CD4-positive, alpha-beta T cell treated with Interleukin-21 for 1 hour (primary cell): Measurements from ENCODE around the gene SLIT1.

ENCODE experiments used
- DNase-seq: peaks from one replicate; pipeline ENCODE4 v3.0.0-alpha.2; 2020

The SLIT1 gene

GRCh38 chr10:97017474-97017903 is 168.3 kb downstream of the SLIT1 start:
- no peak for DNase-seq

- peak; percentile 4 for DNase-seq
Measured at GRCh38 chr10:97016728-97017473, 168.9 kb downstream of the SLIT1 start.

GRCh38 chr10:97015240-97015639 is 170.5 kb downstream of the SLIT1 start:
- no peak for DNase-seq

- DNase-seq, result no peak
Measured at GRCh38 chr10:97013983-97014382, 171.8 kb downstream of the SLIT1 start.

- no peak for DNase-seq
Measured at GRCh38 chr10:97013568-97013967, 172.2 kb downstream of the SLIT1 start.

GRCh38 chr10:97012470-97012869 is 173.3 kb downstream of the SLIT1 start:
- DNase-seq, result no peak

GRCh38 chr10:97011397-97011796 is 174.4 kb downstream of the SLIT1 start:
- DNase-seq, result no peak

- no peak for DNase-seq
Measured at GRCh38 chr10:97010695-97011206, 175.0 kb downstream of the SLIT1 start.

GRCh38 chr10:97007417-97007816 is 178.3 kb downstream of the SLIT1 start:
- no peak for DNase-seq

GRCh38 chr10:97006364-97006763 is 179.4 kb downstream of the SLIT1 start:
- DNase-seq, result no peak

- no peak for DNase-seq
Measured at GRCh38 chr10:97005349-97005748, 180.4 kb downstream of the SLIT1 start.

GRCh38 chr10:97004591-97004990 is 181.2 kb downstream of the SLIT1 start:
- no peak for DNase-seq

GRCh38 chr10:97003804-97004201 is 182.0 kb downstream of the SLIT1 start:
- DNase-seq, result no peak

GRCh38 chr10:97003151-97003803 is 182.5 kb downstream of the SLIT1 start:
- DNase-seq, result no peak

- DNase-seq, result no peak
Measured at GRCh38 chr10:97002670-97003069, 183.1 kb downstream of the SLIT1 start.

- no peak for DNase-seq
Measured at GRCh38 chr10:97001183-97001991, 184.4 kb downstream of the SLIT1 start.

- no peak for DNase-seq
Measured at GRCh38 chr10:97000487-97001182, 185.1 kb downstream of the SLIT1 start.

- DNase-seq, result no peak
Measured at GRCh38 chr10:96999987-97000386, 185.8 kb downstream of the SLIT1 start.

- no peak for DNase-seq
Measured at GRCh38 chr10:96999337-96999736, 186.4 kb downstream of the SLIT1 start.

- no peak for DNase-seq
Measured at GRCh38 chr10:96998329-96998888, 187.3 kb downstream of the SLIT1 start.

GRCh38 chr10:96996275-96996965 is 189.3 kb downstream of the SLIT1 start:
- no peak for DNase-seq

GRCh38 chr10:96995851-96996250 is 189.9 kb downstream of the SLIT1 start:
- DNase-seq, result no peak
